ENCODE results near the gene TMEM132D. TPM values are rescaled to one million over a fixed set of nuclear protein-coding genes. Genes with fewer than 3 reads are reported as not detected.

TMEM132D gene
- total and polyA plus RNA-seq, 5 donors from 2014 or later, result not detected

- ATAC-seq (ENCODE audit: low read depth in 2 of 2) (no peak), DNase-seq (no peak)
- Histone ChIP-seq H3K27ac (ENCODE audit: insufficient read depth, low read length, poor library complexity, severe bottlenecking) (no peak overlapping the region), H3K4me3 (ENCODE audit: low read depth, low read length) (no peak overlapping the region), H3K27me3 (ENCODE audit: control insufficient read depth, insufficient read depth, low read length) (no peaks in the 10 kb centered on the region), H3K4me1 (ENCODE audit: control insufficient read depth, insufficient read depth, low read length, poor library complexity, severe bottlenecking) (no peaks in the 10 kb centered on the region), H3K36me3 (ENCODE audit: control insufficient read depth, insufficient read depth, low read length) (no peaks in the 10 kb centered on the region), H3K9me3 (ENCODE audit: control insufficient read depth in 2 of 2, low read length in 2 of 2) (no peaks in the 10 kb centered on the region)
- no peaks in the 10 kb centered on the region for H3K36me3 Mint-ChIP-seq
- no peak overlapping the region for H3K27ac Mint-ChIP-seq
- no peaks in the 10 kb centered on the region for H3K4me1 Mint-ChIP-seq
- H3K9me3 Mint-ChIP-seq, result peaks cover 3 to 10% (median 4%) of the 10 kb centered on the region in 7 donors
- no peaks in the 10 kb centered on the region for H3K27me3 Mint-ChIP-seq
- H3K4me3 Mint-ChIP-seq, result no peak overlapping the region
Observed at GRCh38 chr12:129184127-129184928, 719.5 kb downstream of the TMEM132D start.

GRCh38 chr12:129179941-129180553 is 723.8 kb downstream of the TMEM132D start:
- Mint-ChIP-seq H3K27ac (peak overlapping the region in 1 of 3 donors; percentile 54), H3K9me3 (peaks cover 0 to 15% (median 5%) of the 10 kb centered on the region in 7 donors), H3K4me1 (no peaks in the 10 kb centered on the region), H3K27me3 (no peaks in the 10 kb centered on the region), H3K4me3 (no peak overlapping the region), H3K36me3 (no peaks in the 10 kb centered on the region)
- Histone ChIP-seq H3K9me3 (ENCODE audit: control insufficient read depth in 2 of 2, low read length in 2 of 2) (no peaks in the 10 kb centered on the region), H3K27me3 (ENCODE audit: control insufficient read depth, insufficient read depth, low read length) (no peaks in the 10 kb centered on the region), H3K36me3 (ENCODE audit: control insufficient read depth, insufficient read depth, low read length) (no peaks in the 10 kb centered on the region), H3K4me1 (ENCODE audit: control insufficient read depth, insufficient read depth, low read length, poor library complexity, severe bottlenecking) (no peaks in the 10 kb centered on the region), H3K27ac (ENCODE audit: insufficient read depth, low read length, poor library complexity, severe bottlenecking) (no peak overlapping the region), H3K4me3 (ENCODE audit: low read depth, low read length) (no peak overlapping the region)
- DNase-seq (no peak), ATAC-seq (ENCODE audit: low read depth in 2 of 2) (no peak)

- Mint-ChIP-seq H3K9me3 (peaks cover 0 to 14% (median 2%) of the 10 kb centered on the region in 7 donors), H3K4me1 (no peaks in the 10 kb centered on the region), H3K27me3 (no peaks in the 10 kb centered on the region), H3K4me3 (no peak overlapping the region), H3K36me3 (no peaks in the 10 kb centered on the region), H3K27ac (no peak overlapping the region)
- H3K4me3 ChIP-seq (ENCODE audit: low read depth, low read length), result no peak overlapping the region
- peaks cover 0 to 6% of the 10 kb centered on the region in 2 experiments for H3K9me3 ChIP-seq (ENCODE audit: control insufficient read depth in 2 of 2, low read length in 2 of 2)
- no peaks in the 10 kb centered on the region for H3K36me3 ChIP-seq (ENCODE audit: control insufficient read depth, insufficient read depth, low read length)
- H3K4me1 ChIP-seq (ENCODE audit: control insufficient read depth, insufficient read depth, low read length, poor library complexity, severe bottlenecking), result no peaks in the 10 kb centered on the region
- ATAC-seq (ENCODE audit: low read depth in 2 of 2) (no peak), DNase-seq (no peak)
- no peak overlapping the region for H3K27ac ChIP-seq (ENCODE audit: insufficient read depth, low read length, poor library complexity, severe bottlenecking)
- no peaks in the 10 kb centered on the region for H3K27me3 ChIP-seq (ENCODE audit: control insufficient read depth, insufficient read depth, low read length)
Observed at GRCh38 chr12:129169928-129170327, 733.9 kb downstream of the TMEM132D start.

GRCh38 chr12:129163861-129164260 is 740.0 kb downstream of the TMEM132D start:
- no peaks in the 10 kb centered on the region for H3K36me3 Mint-ChIP-seq
- H3K9me3 Mint-ChIP-seq, result peaks cover 0 to 9% (median 6%) of the 10 kb centered on the region in 7 donors
- Histone ChIP-seq H3K4me1 (ENCODE audit: control insufficient read depth, insufficient read depth, low read length, poor library complexity, severe bottlenecking) (no peaks in the 10 kb centered on the region), H3K4me3 (ENCODE audit: low read depth, low read length) (no peak overlapping the region), H3K27ac (ENCODE audit: insufficient read depth, low read length, poor library complexity, severe bottlenecking) (no peak overlapping the region), H3K27me3 (ENCODE audit: control insufficient read depth, insufficient read depth, low read length) (no peaks in the 10 kb centered on the region), H3K9me3 (ENCODE audit: control insufficient read depth in 2 of 2, low read length in 2 of 2) (peaks cover 0 to 15% of the 10 kb centered on the region in 2 experiments), H3K36me3 (ENCODE audit: control insufficient read depth, insufficient read depth, low read length) (no peaks in the 10 kb centered on the region)
- no peak for DNase-seq
- H3K4me1 Mint-ChIP-seq, result no peaks in the 10 kb centered on the region
- no peaks in the 10 kb centered on the region for H3K27me3 Mint-ChIP-seq
- H3K4me3 Mint-ChIP-seq, result no peak overlapping the region
- no peak for ATAC-seq (ENCODE audit: low read depth in 2 of 2)
- no peak overlapping the region for H3K27ac Mint-ChIP-seq

GRCh38 chr12:129163461-129163860 is 740.4 kb downstream of the TMEM132D start:
- no peak overlapping the region for H3K4me3 ChIP-seq (ENCODE audit: low read depth, low read length)
- Mint-ChIP-seq H3K4me3 (no peak overlapping the region), H3K9me3 (peaks cover 0 to 10% (median 5%) of the 10 kb centered on the region in 7 donors), H3K4me1 (no peaks in the 10 kb centered on the region), H3K27ac (no peak overlapping the region), H3K36me3 (no peaks in the 10 kb centered on the region), H3K27me3 (no peaks in the 10 kb centered on the region)
- no peaks in the 10 kb centered on the region for H3K27me3 ChIP-seq (ENCODE audit: control insufficient read depth, insufficient read depth, low read length)
- no peaks in the 10 kb centered on the region for H3K4me1 ChIP-seq (ENCODE audit: control insufficient read depth, insufficient read depth, low read length, poor library complexity, severe bottlenecking)
- no peaks in the 10 kb centered on the region for H3K36me3 ChIP-seq (ENCODE audit: control insufficient read depth, insufficient read depth, low read length)
- no peak for DNase-seq
- no peak overlapping the region for H3K27ac ChIP-seq (ENCODE audit: insufficient read depth, low read length, poor library complexity, severe bottlenecking)
- no peak for ATAC-seq (ENCODE audit: low read depth in 2 of 2)
- H3K9me3 ChIP-seq (ENCODE audit: control insufficient read depth in 2 of 2, low read length in 2 of 2), result peaks cover 0 to 15% of the 10 kb centered on the region in 2 experiments

GRCh38 chr12:129162805-129163204 is 741.0 kb downstream of the TMEM132D start:
- Histone ChIP-seq H3K4me1 (ENCODE audit: control insufficient read depth, insufficient read depth, low read length, poor library complexity, severe bottlenecking) (no peaks in the 10 kb centered on the region), H3K4me3 (ENCODE audit: low read depth, low read length) (no peak overlapping the region), H3K36me3 (ENCODE audit: control insufficient read depth, insufficient read depth, low read length) (no peaks in the 10 kb centered on the region), H3K27me3 (ENCODE audit: control insufficient read depth, insufficient read depth, low read length) (no peaks in the 10 kb centered on the region), H3K9me3 (ENCODE audit: control insufficient read depth in 2 of 2, low read length in 2 of 2) (peaks cover 0 to 15% of the 10 kb centered on the region in 2 experiments), H3K27ac (ENCODE audit: insufficient read depth, low read length, poor library complexity, severe bottlenecking) (no peak overlapping the region)
- DNase-seq (no peak), ATAC-seq (ENCODE audit: low read depth in 2 of 2) (no peak)
- no peaks in the 10 kb centered on the region for H3K27me3 Mint-ChIP-seq
- H3K27ac Mint-ChIP-seq, result no peak overlapping the region
- H3K9me3 Mint-ChIP-seq, result peaks cover 0 to 14% (median 6%) of the 10 kb centered on the region in 7 donors
- no peaks in the 10 kb centered on the region for H3K4me1 Mint-ChIP-seq
- H3K4me3 Mint-ChIP-seq, result no peak overlapping the region
- no peaks in the 10 kb centered on the region for H3K36me3 Mint-ChIP-seq

- Mint-ChIP-seq H3K9me3 (peaks cover 0 to 16% (median 6%) of the 10 kb centered on the region in 7 donors), H3K4me3 (no peak overlapping the region), H3K27me3 (no peaks in the 10 kb centered on the region), H3K4me1 (no peaks in the 10 kb centered on the region), H3K27ac (no peak overlapping the region), H3K36me3 (no peaks in the 10 kb centered on the region)
- Histone ChIP-seq H3K27me3 (ENCODE audit: control insufficient read depth, insufficient read depth, low read length) (no peaks in the 10 kb centered on the region), H3K36me3 (ENCODE audit: control insufficient read depth, insufficient read depth, low read length) (no peaks in the 10 kb centered on the region), H3K27ac (ENCODE audit: insufficient read depth, low read length, poor library complexity, severe bottlenecking) (no peak overlapping the region), H3K9me3 (ENCODE audit: control insufficient read depth in 2 of 2, low read length in 2 of 2) (peaks cover 0 to 15% of the 10 kb centered on the region in 2 experiments), H3K4me3 (ENCODE audit: low read depth, low read length) (no peak overlapping the region), H3K4me1 (ENCODE audit: control insufficient read depth, insufficient read depth, low read length, poor library complexity, severe bottlenecking) (no peaks in the 10 kb centered on the region)
- DNase-seq (no peak), ATAC-seq (ENCODE audit: low read depth in 2 of 2) (no peak)
Observed at GRCh38 chr12:129161511-129161910, 742.3 kb downstream of the TMEM132D start.
